H1 (cell line): ENCODE results near the gene AGO3. TPM values are rescaled to one million over a fixed set of nuclear protein-coding genes. Genes with fewer than 3 reads are reported as not detected.
"Not testable (repeated sequence)": the region's sequence is repeated elsewhere in the genome, so short reads cannot be mapped to it uniquely, and the experiment has no call there.

ENCODE experiments used
- CTCF ChIA-PET: fragments of 300-600 bp; sonication (Branson Sonifier 250); formaldehyde crosslinking; loops from one replicate; lab custom pipeline; 2021; ENCODE audit not compliant: partially characterized antibody; lab: Charles Lee
- POLR2A ChIA-PET: fragments of 300-600 bp; sonication (Branson Sonifier 250); formaldehyde crosslinking; loops from one replicate; lab custom pipeline; 2021; ENCODE audit warnings: inconsistent platforms; ENCODE audit not compliant: partially characterized antibody; lab: Charles Lee
- DNase-seq, 2 experiments: peaks; one replicate each; pipeline versions ENCODE4 v3.0.0 to v3.0.0-alpha.2; 2010 to 2022; ENCODE audit warnings: low spot score in 2 of 2, low read depth in 1 of 2, mixed read lengths in 1 of 2
- FAIRE-seq: peaks from 2 replicates; lab custom pipeline; 2011; peaks lifted over from hg19 to GRCh38; lab: Jason Lieb, UNC
- H2AFZ ChIP-seq: 2 replicates; pipeline ENCODE4 v1.8.1; 2012; ENCODE audit warnings: low read length, inconsistent platforms
- H2AK5ac ChIP-seq: 2 replicates; pipeline ENCODE4 v1.6.1; 2013; ENCODE audit warnings: low read depth, low read length
- H2BK120ac ChIP-seq: replicated peaks from 2 replicates; pipeline ENCODE3; 2013; ENCODE audit warnings: low read depth, low read length, inconsistent platforms
- H2BK12ac ChIP-seq: 2 replicates; pipeline ENCODE4 v1.6.1; 2013; ENCODE audit warnings: low read depth, low read length
- H2BK15ac ChIP-seq: 2 replicates; pipeline ENCODE4 v1.6.1; 2013; ENCODE audit warnings: low read length
- H2BK20ac ChIP-seq: 2 replicates; pipeline ENCODE4 v1.6.1; 2013; ENCODE audit warnings: low read length
- H2BK5ac ChIP-seq: 2 replicates; pipeline ENCODE4 v1.6.1; 2013; ENCODE audit warnings: low read depth, low read length
- H3K14ac ChIP-seq: 2 replicates; pipeline ENCODE4 v1.6.1; 2013; ENCODE audit warnings: inconsistent platforms; ENCODE audit not compliant: insufficient read length
- H3K18ac ChIP-seq: 2 replicates; pipeline ENCODE4 v1.6.1; 2013; ENCODE audit warnings: low read length; ENCODE audit errors: extremely low read depth
- H3K23ac ChIP-seq: 2 replicates; pipeline ENCODE4 v1.6.1; 2013; ENCODE audit warnings: inconsistent platforms; ENCODE audit not compliant: insufficient read length
- H3K23me2 ChIP-seq: 2 replicates; pipeline ENCODE4 v1.6.1; 2013; ENCODE audit warnings: low read depth, low read length
- H3K27ac ChIP-seq: 2 replicates; pipeline ENCODE4 v1.6.1; 2011; ENCODE audit warnings: low read depth, low read length, inconsistent platforms
- H3K27me3 ChIP-seq, 4 experiments: replicated peaks in 1 of 4; 1 replicate in 1 of 4; 2 replicates in 3 of 4; pipeline versions ENCODE4 v1.6.1 to v1.8.1; 2011 to 2013; ENCODE audit warnings: low read length in 3 of 4, mild to moderate bottlenecking in 3 of 4, inconsistent platforms in 2 of 4, mixed read lengths in 2 of 4, moderate library complexity in 1 of 4; ENCODE audit not compliant: control insufficient read depth in 3 of 4, insufficient read depth in 3 of 4; ENCODE audit errors: extremely low read depth in 1 of 4
- H3K36me3 ChIP-seq, 4 experiments: 2 replicates each; pipeline versions ENCODE4 v1.6.1 to v1.8.1; 2011 to 2013; ENCODE audit warnings: mild to moderate bottlenecking in 4 of 4, low read length in 3 of 4, moderate library complexity in 2 of 4, control low read depth in 1 of 4, inconsistent platforms in 1 of 4; ENCODE audit not compliant: insufficient read depth in 4 of 4, control insufficient read depth in 2 of 4
- H3K4ac ChIP-seq: replicated peaks from 2 replicates; pipeline ENCODE3; 2013; ENCODE audit warnings: low read length, low read depth, mixed read lengths, inconsistent platforms; ENCODE audit not compliant: insufficient read length
- H3K4me1 ChIP-seq, 4 experiments: replicated peaks in 1 of 4; 1 replicate in 1 of 4; 2 replicates in 3 of 4; pipeline versions ENCODE4 v1.6.1 to v1.8.1; 2011 to 2013; ENCODE audit warnings: low read length in 3 of 4, inconsistent platforms in 2 of 4, mixed read lengths in 1 of 4; ENCODE audit not compliant: insufficient read depth in 4 of 4, control insufficient read depth in 3 of 4
- H3K4me2 ChIP-seq, 2 experiments: 2 replicates each; pipeline versions ENCODE4 v1.6.1 to v1.8.1; 2011 to 2013; ENCODE audit warnings: low read depth in 2 of 2, low read length in 2 of 2, control low read depth in 1 of 2, inconsistent platforms in 1 of 2, mild to moderate bottlenecking in 1 of 2; ENCODE audit not compliant: insufficient read depth in 1 of 2
- H3K4me3 ChIP-seq, 4 experiments: fragments of 200-600, 300-600 bp in 1 of 4; sonication (generic), shearing (Covaris generic), sonication (Bioruptor Twin) in 1 of 4; 2 replicates each; pipeline versions ENCODE4 v1.5.1 to v1.8.1; 2011 to 2016; ENCODE audit warnings: low read length in 4 of 4, low read depth in 3 of 4, control low read depth in 2 of 4, inconsistent platforms in 2 of 4, mild to moderate bottlenecking in 2 of 4, mixed read lengths in 1 of 4, moderate library complexity in 1 of 4; ENCODE audit not compliant: insufficient read depth in 2 of 4; ENCODE audit errors: extremely low read depth in 1 of 4
- H3K56ac ChIP-seq: replicated peaks from 2 replicates; pipeline ENCODE3; 2013; ENCODE audit warnings: low read depth, mild to moderate bottlenecking, mixed read lengths, low read length, inconsistent platforms; ENCODE audit not compliant: insufficient read length
- H3K79me1 ChIP-seq: 2 replicates; pipeline ENCODE4 v1.6.1; 2013; ENCODE audit warnings: low read depth, low read length, control low read depth
- H3K79me2 ChIP-seq, 2 experiments: 2 replicates each; pipeline versions ENCODE4 v1.6.1 to v1.8.1; 2012 to 2013; ENCODE audit warnings: low read length in 2 of 2, mild to moderate bottlenecking in 2 of 2, inconsistent platforms in 1 of 2; ENCODE audit not compliant: insufficient read depth in 2 of 2, control insufficient read depth in 1 of 2
- H3K9ac ChIP-seq, 4 experiments: replicated peaks in 1 of 4; 1 replicate in 1 of 4; 2 replicates in 3 of 4; pipeline versions ENCODE4 v1.6.1 to v1.8.1; 2011 to 2013; ENCODE audit warnings: low read depth in 3 of 4, low read length in 3 of 4, control low read depth in 2 of 4, mild to moderate bottlenecking in 2 of 4, moderate library complexity in 2 of 4, inconsistent platforms in 1 of 4; ENCODE audit errors: extremely low read depth in 1 of 4
- H3K9me3 ChIP-seq, 2 experiments: 2 replicates each; pipeline versions ENCODE4 v1.6.1 to v1.8.1; 2012 to 2013; ENCODE audit warnings: mild to moderate bottlenecking in 2 of 2, moderate library complexity in 2 of 2, control low read depth in 1 of 2, inconsistent platforms in 1 of 2, low read depth in 1 of 2, low read length in 1 of 2, mixed read lengths in 1 of 2; ENCODE audit not compliant: insufficient read depth in 2 of 2
- H4K20me1 ChIP-seq, 2 experiments: replicated peaks in 1 of 2; 2 replicates each; pipeline versions ENCODE3 to v1.8.1; 2011 to 2013; ENCODE audit warnings: inconsistent platforms in 2 of 2, low read length in 2 of 2, mild to moderate bottlenecking in 1 of 2; ENCODE audit not compliant: insufficient read depth in 2 of 2, control insufficient read depth in 1 of 2
- H4K5ac ChIP-seq: 2 replicates; pipeline ENCODE4 v1.6.1; 2013; ENCODE audit warnings: low read length, low read depth, mixed read lengths, inconsistent platforms; ENCODE audit not compliant: insufficient read length
- H4K8ac ChIP-seq: 2 replicates; pipeline ENCODE4 v1.8.0; 2013; ENCODE audit warnings: mild to moderate bottlenecking, moderate library complexity, low read length, inconsistent platforms; ENCODE audit not compliant: insufficient read depth; ENCODE audit errors: extremely low read depth
- H4K91ac ChIP-seq: replicated peaks from 2 replicates; pipeline ENCODE3; 2013; ENCODE audit warnings: low read length, mixed read lengths, inconsistent platforms; ENCODE audit not compliant: insufficient read length
- WGBS, 2 experiments: shearing (Covaris generic) in 1 of 2; methylation state at CpG; one replicate each; pipeline versions ENCODE4 v1.1.6 to v1.1.7; 2013 to 2015; ENCODE audit warnings: low lambda C conversion rate in 2 of 2, mixed read lengths in 2 of 2, inconsistent platforms in 1 of 2, low coverage in 1 of 2, missing lambda C conversion rate in 1 of 2; ENCODE audit not compliant: insufficient replicate concordance in 2 of 2, insufficient coverage in 1 of 2, insufficient read length in 1 of 2; ENCODE audit errors: extremely low coverage in 1 of 2, missing lambda C conversion rate in 1 of 2; 5-methylcytosine and 5-hydroxymethylcytosine counted together
- polyA plus RNA-seq, 7 experiments: library from polyadenylated mRNA; depleted of rRNA in 3 of 7; stranded (reverse) in 5 of 7; unstranded in 2 of 7; fragments of >200 nt in 5 of 7; fragments of 200-250 nt in 2 of 7; gene quantifications; 1 replicate in 5 of 7; 2 replicates in 1 of 7; 4 replicates in 1 of 7; pipeline versions ENCODE4 v1.2.1 to v1.2.3, GENCODE V29; 2011 to 2013; ENCODE audit warnings: missing spikeins in 2 of 7, mixed read lengths in 2 of 7
- total RNA-seq: library from RNA; stranded (reverse); fragmentation: NEBNext Ultra II Directional; extraction: Animal tissue kit (Norgen Biotek cat#: 25700); gene quantifications from 2 replicates; pipeline ENCODE4 v1.2.1, GENCODE V29; 2021

The AGO3 gene
- total and polyA plus RNA-seq, 2 of the 8 experiments (the other 6 are each of a cell fraction or from before 2014, with no cell fraction given): 10.7 to 26.4 TPM

GRCh38 chr1:35972631-35973030, 41.7 kb downstream of the AGO3 start:
- POLR2A ChIA-PET: not testable (repeated sequence)

More at GRCh38 chr1:35972631-35973030, 41.7 kb downstream of the AGO3 start:
- FAIRE-seq, H3K23me2 ChIP-seq, H2BK5ac ChIP-seq, H2AK5ac ChIP-seq, H3K9me3 ChIP-seq, H2AFZ ChIP-seq, H3K56ac ChIP-seq, H3K23ac ChIP-seq, H3K79me2 ChIP-seq, H4K91ac ChIP-seq, H3K14ac ChIP-seq, H3K4me1 ChIP-seq, H2BK20ac ChIP-seq, H3K27ac ChIP-seq, H3K4me3 ChIP-seq, DNase-seq, H4K20me1 ChIP-seq, H3K9ac ChIP-seq, H2BK120ac ChIP-seq, H3K27me3 ChIP-seq, H3K4ac ChIP-seq, H4K5ac ChIP-seq, H3K4me2 ChIP-seq, H3K79me1 ChIP-seq, H3K18ac ChIP-seq, CTCF ChIA-PET, H4K8ac ChIP-seq, H2BK15ac ChIP-seq, H2BK12ac ChIP-seq: not testable (repeated sequence)
- H3K36me3 ChIP-seq: peaks cover 0 to 12% (median 0%) of the 10 kb centered on the region in 4 experiments; a peak in 3 of 8 replicates
- WGBS, 2 experiments: 97% methylated on average over 3 of the region's 3 CpGs; no CpG with 5 or more reads in 1 of the 2 experiments
